NCI-H2171 treated with DMSO at 0.1 percent for 48 hours (cell line): ENCODE results near the gene CDCA3.

Experiments
- DNase-seq: peaks from one replicate; lab custom pipeline; 2025; lab: John Stamatoyannopoulos, UW

Gene CDCA3

DNA sequence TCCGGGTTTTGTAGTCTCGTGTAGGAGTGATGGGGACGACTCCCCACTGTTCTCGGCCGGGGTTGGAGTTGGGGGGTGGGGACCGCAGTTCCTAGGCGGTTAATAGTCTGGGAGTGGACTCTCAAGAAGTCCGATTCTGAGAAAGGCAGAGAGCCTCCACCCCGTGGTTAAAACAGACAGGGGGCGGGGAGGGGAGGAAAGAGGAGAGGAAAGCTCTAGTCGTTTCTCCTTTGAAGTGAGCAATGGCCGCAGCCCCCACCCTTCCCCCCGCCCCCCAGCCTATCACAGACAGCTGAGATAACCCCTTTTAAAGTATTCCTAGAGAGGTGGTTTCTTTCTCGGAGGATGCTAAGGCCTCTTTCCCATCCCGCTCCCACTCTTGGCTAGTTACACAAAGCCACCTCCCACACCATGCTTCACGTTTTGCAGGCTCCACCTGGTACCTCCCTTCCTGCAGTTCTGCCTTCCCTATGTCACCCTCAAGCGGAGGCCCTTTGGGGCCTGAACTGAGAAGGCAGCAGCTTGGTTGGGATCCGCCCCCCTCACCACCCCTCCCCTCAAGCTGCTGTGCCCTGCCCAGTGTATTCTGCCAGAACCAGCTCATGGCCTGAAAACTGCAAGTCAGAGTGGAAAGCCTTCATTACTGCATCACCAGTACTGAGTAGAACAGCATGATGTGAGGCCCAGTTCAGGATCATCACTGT lies 1.7 kb upstream of the CDCA3 start:
- peak; percentile 100 for DNase-seq

DNA sequence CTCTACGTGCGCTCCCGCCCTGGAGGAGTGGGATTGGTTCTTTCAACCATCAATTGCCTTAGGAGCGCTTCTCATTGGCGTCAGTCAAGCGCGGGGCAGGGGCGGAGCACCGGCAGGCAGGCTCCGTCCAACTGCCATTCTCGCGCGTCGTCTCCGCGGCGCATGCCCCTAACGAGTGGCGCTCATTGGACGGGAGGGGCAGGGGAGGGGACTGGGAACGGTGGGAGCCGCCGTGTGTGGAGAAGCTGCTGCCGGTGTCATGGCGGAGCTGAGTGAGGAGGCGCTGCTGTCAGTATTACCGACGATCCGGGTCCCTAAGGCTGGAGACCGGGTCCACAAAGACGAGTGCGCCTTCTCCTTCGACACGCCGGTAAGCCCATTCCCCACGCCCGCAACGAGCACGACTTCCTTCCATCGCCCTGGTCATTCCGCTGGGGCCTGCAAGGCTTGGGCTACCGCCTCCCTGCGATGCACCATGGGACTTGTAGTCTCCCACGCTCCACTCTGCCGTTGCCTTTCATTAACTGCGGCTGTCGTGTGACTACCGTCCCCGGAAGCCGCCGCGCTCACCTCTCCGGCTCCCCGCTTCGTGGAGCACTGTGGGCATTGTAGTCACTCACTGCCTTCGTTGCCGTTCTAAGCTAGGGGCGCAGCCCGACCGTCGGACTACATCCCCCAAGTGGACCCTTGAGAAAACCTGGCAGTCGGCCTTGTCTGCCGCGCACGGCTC lies 1.0 kb upstream of the CDCA3 start, which contains the start of gene USP5:
Gene USP5, plus strand, starts transcription at position 230 of the 730 bp plus-strand sequence. Its CDS starts 30 bp downstream, at position 260.
- peak; percentile 100 for DNase-seq

DNA sequence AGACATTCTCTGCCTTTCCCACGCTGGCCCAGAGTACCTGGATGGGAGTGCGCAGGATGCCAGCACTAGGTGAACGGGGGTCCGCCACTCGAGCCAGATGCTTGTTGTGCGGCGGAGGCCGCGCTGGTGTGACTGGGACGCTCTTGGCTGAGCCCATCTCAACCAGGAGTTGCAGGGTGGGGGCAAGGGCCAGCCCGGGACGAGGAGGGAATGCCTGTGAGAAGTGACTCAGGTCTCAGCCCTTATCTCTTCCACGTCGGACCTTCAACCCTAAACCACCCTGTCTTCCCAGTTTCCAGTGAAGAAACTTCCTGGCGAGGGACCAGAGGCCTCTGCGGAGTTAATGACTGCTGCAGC lies 312 bp downstream of the CDCA3 start:
- DNase-seq: no peak

DNA sequence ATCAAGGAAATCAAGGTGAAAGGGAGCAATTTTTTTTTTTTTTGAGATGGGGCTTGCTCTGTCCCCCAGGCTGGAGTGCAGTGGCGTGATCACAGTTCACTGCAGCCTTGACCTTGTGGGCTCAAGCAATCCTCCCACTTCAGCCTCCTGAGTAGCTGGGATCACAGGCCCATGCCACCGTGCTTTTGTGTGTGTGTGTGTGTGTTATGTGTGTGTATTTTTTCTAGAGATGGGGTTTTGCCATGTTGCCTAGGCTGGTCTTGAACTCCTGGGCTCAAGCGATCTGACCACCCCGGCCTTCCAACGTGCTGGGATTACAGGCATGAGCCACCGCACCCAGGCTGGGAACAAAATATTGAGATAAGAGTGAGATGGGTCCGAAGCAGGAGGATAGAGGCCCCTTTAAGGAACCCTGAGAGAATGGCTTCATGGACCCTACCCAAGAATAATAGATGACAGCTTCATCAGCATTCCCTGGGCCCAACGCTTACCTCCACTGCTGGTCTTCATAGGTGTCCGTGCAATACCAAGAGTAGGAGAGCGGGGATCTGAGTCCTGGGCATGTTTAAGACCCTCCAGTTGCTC lies 1.0 kb downstream of the CDCA3 start:
- no peak for DNase-seq

DNA sequence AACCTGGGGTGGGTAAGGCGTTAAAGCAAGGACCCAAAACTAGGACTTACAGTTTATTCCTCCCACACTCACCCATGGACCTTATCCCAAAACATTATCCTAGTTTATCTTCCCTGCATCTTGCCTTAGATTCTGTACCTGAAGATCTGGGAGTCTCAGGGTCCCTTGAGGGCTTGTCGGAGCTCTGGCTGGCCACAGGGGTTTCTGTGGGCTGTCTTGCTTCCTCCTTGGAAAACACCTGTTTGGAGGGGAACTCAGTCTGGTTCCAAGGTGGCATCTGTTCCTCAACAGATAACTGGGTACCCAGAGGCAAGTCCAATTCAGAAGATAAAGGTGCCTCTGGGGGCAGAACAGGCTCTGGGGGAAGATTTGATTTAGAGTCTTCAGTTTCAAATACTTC lies 1.7 kb downstream of the CDCA3 start:
- no peak for DNase-seq

DNA sequence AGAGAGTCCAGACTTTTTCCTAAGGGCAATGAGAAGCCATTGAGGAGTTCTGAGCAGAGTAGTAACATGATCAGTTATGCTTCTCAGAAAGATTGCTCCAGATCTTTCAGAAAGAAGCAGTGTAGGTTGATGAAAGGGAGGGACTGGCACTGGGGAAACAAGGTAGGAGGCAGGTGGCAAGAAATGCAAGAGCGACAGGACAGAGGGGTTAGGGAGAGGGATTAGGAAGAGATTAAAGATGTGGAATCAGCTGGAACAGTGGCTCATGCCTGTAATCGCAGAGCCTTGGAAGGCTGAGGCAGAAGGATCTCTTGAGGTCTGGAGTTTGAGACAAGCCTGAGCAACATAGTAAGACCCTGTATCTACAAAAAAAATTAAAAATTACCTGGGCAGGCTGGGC lies 3.4 kb downstream of the CDCA3 start:
- DNase-seq: no peak

DNA sequence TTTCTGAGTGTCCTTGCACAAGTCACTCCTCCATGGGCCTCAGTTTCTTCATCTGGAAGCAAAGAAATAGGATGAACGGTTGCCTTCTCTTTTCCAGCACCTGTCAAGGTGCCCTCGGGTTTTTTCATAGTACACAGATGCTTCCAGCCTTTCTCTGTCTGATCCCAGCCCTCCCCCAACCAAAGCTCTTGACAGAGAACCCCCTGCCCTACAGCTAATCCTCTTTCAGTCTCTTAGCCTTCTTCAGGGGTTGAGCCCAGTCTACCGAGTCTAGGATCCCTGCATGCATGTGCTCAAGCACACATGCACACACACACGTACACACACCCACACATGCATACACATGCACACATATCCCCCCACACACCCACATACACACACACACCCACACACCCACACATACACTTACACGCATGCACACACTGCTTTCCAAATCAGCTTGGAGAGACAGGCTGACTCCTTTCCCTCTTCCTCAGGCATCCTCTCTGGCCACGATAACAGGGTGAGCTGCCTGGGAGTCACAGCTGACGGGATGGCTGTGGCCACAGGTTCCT lies 4.7 kb downstream of the CDCA3 start:
- no peak for DNase-seq

DNA sequence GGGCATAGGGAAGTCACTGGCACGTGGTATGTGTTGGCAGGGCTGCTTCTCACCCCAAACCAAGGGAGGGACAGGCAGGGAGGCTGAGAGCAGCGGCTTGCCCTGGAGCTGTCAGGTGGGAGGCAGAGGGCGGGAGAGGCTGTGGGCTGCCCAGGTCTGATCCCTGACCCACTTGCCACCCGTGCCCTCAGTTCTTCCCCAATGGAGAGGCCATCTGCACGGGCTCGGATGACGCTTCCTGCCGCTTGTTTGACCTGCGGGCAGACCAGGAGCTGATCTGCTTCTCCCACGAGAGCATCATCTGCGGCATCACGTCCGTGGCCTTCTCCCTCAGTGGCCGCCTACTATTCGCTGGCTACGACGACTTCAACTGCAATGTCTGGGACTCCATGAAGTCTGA lies 5.7 kb downstream of the CDCA3 start:
- no peak for DNase-seq

DNA sequence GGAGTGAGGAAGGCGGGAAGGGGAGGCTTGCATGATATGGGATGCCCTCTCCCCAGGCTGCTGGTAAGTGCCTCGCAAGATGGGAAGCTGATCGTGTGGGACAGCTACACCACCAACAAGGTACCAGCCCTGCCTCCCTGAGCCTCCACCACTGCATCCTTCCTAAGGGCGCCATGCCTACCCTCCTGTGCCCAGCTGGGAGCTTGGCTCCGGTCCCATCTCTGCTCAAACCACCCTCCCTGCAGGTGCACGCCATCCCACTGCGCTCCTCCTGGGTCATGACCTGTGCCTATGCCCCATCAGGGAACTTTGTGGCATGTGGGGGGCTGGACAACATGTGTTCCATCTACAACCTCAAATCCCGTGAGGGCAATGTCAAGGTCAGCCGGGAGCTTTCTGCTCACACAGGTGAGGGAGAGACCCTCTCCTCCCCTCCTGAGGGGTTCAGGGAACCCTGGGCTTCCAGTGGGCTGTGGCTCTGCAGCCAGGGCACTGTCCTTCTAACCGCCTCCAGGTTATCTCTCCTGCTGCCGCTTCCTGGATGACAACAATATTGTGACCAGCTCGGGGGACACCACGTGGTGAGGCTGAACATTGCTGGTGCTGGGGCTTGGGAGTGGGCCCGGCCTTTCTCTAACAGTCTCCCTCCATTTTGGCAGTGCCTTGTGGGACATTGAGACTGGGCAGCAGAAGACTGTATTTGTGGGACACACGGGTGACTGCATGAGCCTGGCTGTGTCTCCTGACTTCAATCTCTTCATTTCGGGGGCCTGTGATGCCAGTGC lies 7.8 kb downstream of the CDCA3 start:
- no peak for DNase-seq

DNA sequence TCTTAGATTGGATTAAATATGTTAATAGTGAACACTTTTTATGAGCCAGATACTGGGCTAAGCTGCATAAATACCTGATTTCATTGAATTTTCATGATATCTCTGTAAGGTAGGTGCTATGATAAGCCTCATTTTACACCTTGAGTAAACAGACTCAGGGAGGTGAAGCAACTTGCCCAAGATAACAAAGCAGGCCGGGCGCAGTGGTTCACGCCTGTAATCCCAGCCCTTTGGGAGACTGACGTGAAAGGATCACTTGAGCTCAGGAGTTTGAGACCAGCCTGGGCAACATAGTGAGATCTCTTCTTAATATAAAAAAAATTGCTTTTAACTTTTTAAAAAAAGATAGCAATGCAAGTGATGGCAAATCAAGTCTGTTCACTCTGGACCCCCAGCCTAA lies 9.0 kb downstream of the CDCA3 start:
- DNase-seq: no peak

DNA sequence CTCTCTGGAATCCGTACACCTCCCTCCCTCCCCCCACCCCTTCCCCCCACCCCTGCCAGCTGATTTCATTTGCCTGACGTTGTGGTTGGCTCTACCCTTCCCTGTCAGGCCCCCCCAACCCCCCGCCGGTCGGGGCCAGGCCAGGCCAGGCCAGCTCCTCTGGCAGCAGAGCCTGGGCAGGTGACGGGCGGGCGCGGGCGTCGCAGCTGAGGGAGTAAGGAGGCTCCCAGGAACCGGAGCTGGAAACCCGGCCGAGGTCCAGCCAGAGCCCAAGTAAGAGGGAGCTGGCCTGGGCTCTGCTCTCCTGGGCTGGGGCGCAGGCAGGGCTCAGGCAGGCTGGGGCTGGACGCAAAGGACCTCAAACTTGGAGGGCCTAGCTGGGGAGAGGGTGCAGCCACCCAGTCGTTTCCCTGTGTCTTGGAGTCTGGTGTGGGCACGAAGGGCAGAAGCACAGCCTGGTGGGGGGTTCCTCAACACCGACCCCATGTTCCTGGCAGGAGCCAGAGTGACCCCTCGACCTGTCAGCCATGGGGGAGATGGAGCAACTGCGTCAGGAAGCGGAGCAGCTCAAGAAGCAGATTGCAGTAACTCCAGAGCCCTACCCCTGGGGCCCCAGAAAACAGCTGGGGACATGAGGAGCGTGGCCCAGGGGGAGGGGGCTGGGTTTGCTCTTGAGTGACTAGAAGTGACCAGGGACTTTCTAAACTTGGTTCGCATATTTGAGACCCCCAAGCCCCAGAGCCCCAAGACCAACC lies 10.1 kb downstream of the CDCA3 start, which contains the start of gene GNB3:
Gene GNB3, plus strand, starts transcription at position 165 of the 755 bp plus-strand sequence. Its CDS starts 363 bp downstream, at position 528.
- DNase-seq: no peak

DNA sequence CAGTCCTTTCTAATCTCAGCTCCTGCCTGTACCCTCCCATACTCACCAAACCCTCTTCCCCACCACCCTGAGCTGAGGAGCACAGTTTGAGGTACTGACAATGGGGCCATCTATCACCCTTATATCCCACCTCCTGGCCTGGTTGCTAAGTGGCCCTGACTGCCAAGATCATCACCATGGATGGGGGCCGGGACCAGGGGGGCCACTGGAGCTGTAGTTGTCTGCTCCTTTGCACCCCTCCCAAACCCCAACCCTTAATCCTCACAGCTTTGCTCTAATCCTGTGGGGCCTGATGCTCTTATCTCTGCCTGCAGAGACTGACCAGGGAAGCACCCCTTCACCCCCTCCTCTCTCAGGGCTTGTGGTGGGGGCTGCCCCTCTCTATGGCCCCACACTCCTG lies 10.8 kb downstream of the CDCA3 start:
- DNase-seq: no peak

DNA sequence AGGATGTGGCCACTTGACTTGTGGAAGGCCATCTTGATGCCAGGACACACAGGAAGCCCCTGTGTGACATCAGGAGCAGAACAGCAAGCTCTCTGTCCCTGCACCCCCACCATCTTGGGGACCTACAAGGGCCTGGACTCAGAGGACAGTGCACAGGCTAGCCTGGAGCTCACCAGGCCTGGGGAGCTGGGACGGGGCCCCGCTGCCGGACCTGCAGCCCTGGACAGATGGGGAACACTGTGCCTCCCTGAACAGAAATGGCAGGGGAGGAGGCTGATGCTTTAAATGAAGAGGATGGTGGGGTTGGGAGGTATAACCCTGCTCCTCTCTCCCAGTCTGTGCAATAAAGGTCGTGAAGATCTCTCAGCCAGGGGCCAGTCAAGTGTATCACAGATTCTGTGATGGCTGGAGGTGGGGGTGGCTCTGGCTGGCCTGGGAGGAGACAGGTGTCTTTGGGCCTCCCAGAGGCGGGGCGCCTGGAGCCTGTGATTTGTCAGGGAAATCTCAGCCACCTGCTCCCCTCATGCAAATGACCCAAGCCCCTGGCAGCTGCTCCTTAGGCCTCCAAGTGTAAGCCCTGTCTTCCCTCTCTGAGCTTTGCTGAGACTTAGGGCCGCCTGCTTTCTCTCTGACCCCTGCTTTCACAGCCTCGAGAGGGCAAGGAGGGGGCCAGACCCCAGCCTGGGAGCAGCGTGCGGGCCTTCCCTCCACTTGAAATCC lies 11.4 kb downstream of the CDCA3 start:
- DNase-seq: peak; percentile 100

DNA sequence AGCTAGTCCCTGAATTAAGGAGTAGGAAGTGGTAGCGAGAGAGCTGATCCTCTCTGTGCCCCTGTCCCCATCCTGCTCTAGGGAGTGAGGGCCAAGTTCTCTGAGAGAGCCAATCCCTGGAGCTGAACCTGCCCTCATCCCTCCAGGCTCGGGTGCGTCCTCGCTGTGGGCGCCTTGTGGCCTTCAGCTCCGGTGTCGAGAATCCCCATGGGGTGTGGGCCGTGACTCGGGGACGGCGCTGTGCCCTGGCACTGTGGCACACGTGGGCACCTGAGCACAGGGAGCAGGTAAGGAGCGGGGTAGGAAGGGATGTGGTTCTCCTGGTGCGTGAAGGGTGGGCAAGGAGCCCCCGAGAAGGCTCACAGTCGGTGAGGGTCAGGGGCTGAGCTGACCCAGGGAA lies 12.2 kb downstream of the CDCA3 start:
- no peak for DNase-seq

DNA sequence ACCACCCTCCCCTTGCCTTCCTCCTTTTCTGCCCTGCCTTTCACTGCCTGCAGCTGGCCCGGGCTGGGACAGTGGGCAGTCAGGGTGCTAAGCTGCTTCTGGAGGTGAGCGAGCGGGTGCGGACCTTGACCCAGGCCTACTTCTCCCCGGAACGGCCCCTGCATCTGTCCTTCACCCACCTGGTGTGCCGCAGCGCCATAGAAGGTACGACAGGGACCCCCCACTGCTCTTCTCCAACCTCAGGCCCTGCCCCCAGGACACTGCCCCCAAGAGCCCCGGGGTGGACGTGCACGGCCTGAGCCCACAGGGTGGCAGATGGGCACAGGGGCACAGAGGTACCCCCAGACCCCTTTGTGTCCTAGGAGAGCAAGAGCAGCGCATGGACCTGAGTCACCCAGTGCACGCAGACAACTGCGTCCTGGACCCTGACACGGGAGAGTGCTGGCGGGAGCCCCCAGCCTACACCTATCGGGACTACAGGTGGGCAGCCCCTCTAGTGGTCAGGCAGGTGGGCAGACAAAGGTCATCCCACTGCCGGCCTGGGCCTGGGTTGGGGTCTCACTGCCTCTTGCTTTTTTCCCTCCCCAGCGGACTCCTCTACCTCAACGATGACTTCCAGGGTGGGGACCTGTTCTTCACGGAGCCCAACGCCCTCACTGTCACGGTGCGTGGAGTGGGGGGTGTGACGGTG lies 13.6 kb downstream of the CDCA3 start:
- DNase-seq: no peak

DNA sequence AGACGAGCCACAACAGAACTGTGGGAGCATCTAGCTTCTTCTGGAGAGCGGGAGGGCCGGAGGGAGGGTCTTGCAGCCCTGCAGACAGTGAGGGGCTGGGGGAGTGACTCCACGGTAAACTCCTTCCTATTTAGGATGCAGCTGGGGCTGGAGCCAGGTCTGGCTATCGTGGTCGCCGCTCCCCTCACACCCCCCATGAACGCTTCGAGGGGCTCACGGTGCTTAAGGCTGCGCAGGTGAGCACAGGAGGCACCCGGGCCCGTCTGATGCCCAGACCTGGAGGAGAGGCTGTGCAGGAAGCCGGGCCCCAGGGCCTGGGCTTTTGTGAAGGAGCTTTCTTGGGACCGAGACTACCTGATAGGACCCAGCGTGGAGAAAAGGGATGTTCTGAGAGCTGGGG lies 14.2 kb downstream of the CDCA3 start:
- DNase-seq: no peak

DNA sequence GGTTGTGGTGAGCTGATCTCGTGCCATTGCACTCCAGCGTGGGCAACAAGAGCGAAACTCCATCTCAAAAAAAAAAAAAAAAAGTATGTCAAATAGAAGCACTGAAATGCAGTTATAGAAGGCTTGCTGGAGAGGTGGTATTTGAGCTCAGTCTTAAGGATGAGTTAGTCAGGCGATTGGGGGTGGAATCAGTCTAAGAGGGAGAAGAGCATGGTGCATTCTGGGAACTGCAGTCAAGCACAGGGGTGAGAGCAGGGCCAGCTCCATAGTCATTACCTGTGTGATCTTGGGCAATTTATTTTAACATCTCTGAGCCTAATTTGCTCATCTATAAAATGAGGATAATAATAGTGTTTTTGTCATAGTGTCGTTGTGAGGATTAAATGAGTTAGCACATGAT lies 16.2 kb downstream of the CDCA3 start:
- DNase-seq: peak; percentile 52

DNA sequence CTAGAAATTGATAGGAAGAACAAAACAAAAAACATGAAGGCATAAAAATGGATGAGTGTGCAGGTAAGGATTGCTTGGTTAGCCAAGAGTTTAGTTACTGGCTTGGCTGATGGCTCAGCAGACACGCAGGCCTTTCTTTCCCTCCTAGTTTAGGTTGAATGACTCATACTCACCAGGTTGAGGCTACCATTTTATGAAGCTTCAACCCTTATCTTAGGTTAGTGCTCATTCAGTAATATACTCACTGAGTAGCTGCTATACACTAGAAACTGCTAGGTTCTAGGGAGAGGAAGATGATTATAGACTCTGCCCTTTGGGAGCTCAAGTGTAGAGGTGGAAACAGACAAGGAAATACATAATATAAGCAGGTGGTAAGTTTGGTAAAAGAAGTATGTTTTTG lies 16.8 kb downstream of the CDCA3 start:
- no peak for DNase-seq

DNA sequence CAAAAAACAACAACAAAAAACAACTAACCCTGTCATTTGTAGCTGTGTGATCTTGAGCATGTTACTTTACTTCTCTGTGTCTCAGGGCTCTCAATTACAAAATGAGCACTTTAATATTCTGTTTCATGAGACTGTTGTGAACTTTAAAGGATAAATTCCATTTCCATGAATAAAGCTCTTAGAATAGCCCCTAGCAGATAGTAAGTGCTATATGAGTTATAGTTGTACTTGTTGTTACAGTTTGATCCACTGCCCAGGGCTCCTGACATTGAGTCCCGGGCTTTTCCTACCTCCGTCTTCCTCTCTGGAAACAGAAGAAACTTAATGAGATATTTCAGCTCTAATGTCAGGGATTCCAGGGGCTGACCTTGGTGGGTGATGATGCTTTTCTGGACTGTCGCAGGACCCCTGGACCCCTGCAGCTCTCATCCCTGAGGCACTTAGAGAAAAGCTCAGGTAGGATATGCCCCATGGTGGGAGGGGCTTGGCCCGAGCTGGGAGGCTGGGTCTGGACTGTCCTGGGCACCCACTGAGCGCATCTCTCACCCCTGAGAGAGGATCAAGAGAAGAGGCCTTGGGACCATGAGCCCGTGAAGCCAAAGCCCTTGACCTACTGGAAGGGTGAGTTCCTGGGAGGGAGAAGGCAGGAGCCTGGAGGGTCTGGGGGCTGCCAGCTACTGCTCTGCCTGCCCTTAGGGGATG lies 17.7 kb downstream of the CDCA3 start:
- no peak for DNase-seq
